ENCODE results near the gene IRS1.

The IRS1 gene

DNA sequence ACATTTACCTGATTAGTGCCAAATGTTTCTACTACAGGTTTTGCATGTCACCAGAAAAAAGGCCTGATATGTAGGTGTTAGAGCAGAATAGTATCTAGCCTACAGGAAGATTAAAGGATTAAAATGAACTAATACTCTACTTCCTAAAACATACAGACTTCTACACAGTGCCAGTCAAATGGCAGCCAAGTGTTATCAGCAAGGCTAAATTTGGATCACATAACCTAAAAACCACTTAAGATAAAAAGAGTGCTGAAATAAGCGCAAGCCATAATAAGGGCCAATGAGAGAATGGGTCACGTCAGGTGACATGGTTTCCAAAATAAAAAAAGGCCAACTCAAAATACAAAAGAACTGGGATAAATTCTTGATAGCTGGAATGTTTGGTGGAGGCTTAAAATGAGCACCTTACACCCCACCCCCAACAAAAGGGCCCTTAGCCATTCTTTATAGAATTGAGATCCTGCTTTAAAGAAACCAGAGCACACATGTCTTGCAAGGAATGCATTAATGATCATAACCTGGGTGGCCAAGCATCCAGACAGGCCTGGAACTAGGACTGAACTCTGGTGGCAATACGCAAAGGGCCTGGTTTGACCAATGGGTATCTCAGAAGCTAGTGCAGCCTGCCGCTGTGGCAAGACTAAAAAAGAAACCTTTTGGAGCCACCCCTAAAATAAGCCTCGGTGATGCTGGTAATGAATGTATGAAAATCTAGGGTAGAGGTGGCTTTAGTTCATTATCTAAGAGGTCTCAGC, 32.4 kb downstream of the IRS1 start:
- Histone ChIP-seq H3K9me3 (ENCODE audit: control insufficient read depth in 1 of 2, low read length in 2 of 2) (no peaks in the 10 kb centered on the region), H3K27ac (ENCODE audit: low read length) (no peak overlapping the region), H3K4me1 (ENCODE audit: control insufficient read depth in 1 of 2, insufficient read depth in 2 of 2, low read length in 2 of 2) (peaks cover 5 to 15% of the 10 kb centered on the region in 2 donors), H3K4me3 (ENCODE audit: low read depth in 1 of 2, low read length in 2 of 2) (no peak overlapping the region), H3K27me3 (ENCODE audit: low read depth, low read length) (no peaks in the 10 kb centered on the region), H3K36me3 (ENCODE audit: control insufficient read depth in 1 of 2, insufficient read depth in 2 of 2, low read length in 2 of 2) (no peaks in the 10 kb centered on the region)

DNA sequence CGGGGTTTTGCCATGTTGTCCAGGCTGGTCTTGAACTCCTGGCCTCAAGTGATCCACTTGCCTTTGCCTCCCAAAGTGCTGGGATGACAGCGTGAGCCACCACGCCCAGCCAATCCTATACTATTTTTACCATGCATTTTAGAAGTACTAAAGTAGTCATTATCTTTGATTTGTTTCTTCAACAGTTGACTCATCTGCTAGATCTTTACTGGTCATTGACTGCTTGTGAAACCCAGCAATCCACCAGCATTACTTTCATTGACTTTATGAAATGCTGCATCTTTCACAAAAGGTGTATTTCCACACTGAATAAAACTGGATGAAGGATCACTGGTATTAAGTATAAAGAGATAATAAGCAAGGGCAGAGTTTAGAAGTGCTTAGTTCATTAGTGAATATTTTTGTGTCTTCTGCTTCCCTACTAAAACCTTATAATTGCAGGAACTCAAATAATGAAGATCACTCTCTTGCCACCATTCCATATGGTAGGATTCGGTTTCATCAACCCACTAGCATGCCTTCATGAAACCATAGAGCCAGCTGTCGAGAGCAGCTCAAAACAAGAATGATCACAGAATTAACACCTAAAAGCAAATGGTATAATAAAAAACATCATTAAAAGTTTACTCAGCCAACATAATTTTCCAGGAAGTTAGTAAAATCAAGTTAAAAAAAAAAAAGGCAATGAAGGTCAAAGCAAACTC, 33.1 kb downstream of the IRS1 start:
- Histone ChIP-seq H3K4me1 (ENCODE audit: control insufficient read depth in 1 of 2, insufficient read depth in 2 of 2, low read length in 2 of 2) (peaks cover 0 to 9% of the 10 kb centered on the region in 2 donors), H3K27me3 (ENCODE audit: low read depth, low read length) (no peaks in the 10 kb centered on the region), H3K4me3 (ENCODE audit: low read depth in 1 of 2, low read length in 2 of 2) (no peak overlapping the region), H3K9me3 (ENCODE audit: control insufficient read depth in 1 of 2, low read length in 2 of 2) (no peaks in the 10 kb centered on the region), H3K27ac (ENCODE audit: low read length) (no peak overlapping the region), H3K36me3 (ENCODE audit: control insufficient read depth in 1 of 2, insufficient read depth in 2 of 2, low read length in 2 of 2) (no peaks in the 10 kb centered on the region)

- H3K27ac ChIP-seq (ENCODE audit: low read length): peak overlapping the region; percentile 12
- no peaks in the 10 kb centered on the region for H3K9me3 ChIP-seq (ENCODE audit: control insufficient read depth in 1 of 2, low read length in 2 of 2)
- H3K4me1 ChIP-seq (ENCODE audit: control insufficient read depth in 1 of 2, insufficient read depth in 2 of 2, low read length in 2 of 2): peaks cover 0 to 27% of the 10 kb centered on the region in 2 donors
- H3K4me3 ChIP-seq (ENCODE audit: low read depth in 1 of 2, low read length in 2 of 2): no peak overlapping the region
- no peaks in the 10 kb centered on the region for H3K36me3 ChIP-seq (ENCODE audit: control insufficient read depth in 1 of 2, insufficient read depth in 2 of 2, low read length in 2 of 2)
- no peaks in the 10 kb centered on the region for H3K27me3 ChIP-seq (ENCODE audit: low read depth, low read length)
Observed at GRCh38 chr2:226763320-226763719, 36.3 kb downstream of the IRS1 start.

GRCh38 chr2:226761195-226761583, 38.4 kb downstream of the IRS1 start:
- H3K9me3 ChIP-seq (ENCODE audit: control insufficient read depth in 1 of 2, low read length in 2 of 2): no peaks in the 10 kb centered on the region
- no peaks in the 10 kb centered on the region for H3K36me3 ChIP-seq (ENCODE audit: control insufficient read depth in 1 of 2, insufficient read depth in 2 of 2, low read length in 2 of 2)
- no peaks in the 10 kb centered on the region for H3K27me3 ChIP-seq (ENCODE audit: low read depth, low read length)
- H3K4me3 ChIP-seq (ENCODE audit: low read depth in 1 of 2, low read length in 2 of 2): no peak overlapping the region
- H3K27ac ChIP-seq (ENCODE audit: low read length): no peak overlapping the region
- H3K4me1 ChIP-seq (ENCODE audit: control insufficient read depth in 1 of 2, insufficient read depth in 2 of 2, low read length in 2 of 2): peaks cover 0 to 23% of the 10 kb centered on the region in 2 donors

- Histone ChIP-seq H3K4me1 (ENCODE audit: control insufficient read depth in 1 of 2, insufficient read depth in 2 of 2, low read length in 2 of 2) (peaks cover 0 to 24% of the 10 kb centered on the region in 2 donors), H3K4me3 (ENCODE audit: low read depth in 1 of 2, low read length in 2 of 2) (no peak overlapping the region), H3K9me3 (ENCODE audit: control insufficient read depth in 1 of 2, low read length in 2 of 2) (no peaks in the 10 kb centered on the region), H3K27ac (ENCODE audit: low read length) (no peak overlapping the region), H3K27me3 (ENCODE audit: low read depth, low read length) (no peaks in the 10 kb centered on the region), H3K36me3 (ENCODE audit: control insufficient read depth in 1 of 2, insufficient read depth in 2 of 2, low read length in 2 of 2) (no peaks in the 10 kb centered on the region)
Observed at GRCh38 chr2:226760412-226761194, 39.0 kb downstream of the IRS1 start.

GRCh38 chr2:226759768-226760167, 39.9 kb downstream of the IRS1 start:
- Histone ChIP-seq H3K36me3 (ENCODE audit: control insufficient read depth in 1 of 2, insufficient read depth in 2 of 2, low read length in 2 of 2) (no peaks in the 10 kb centered on the region), H3K27ac (ENCODE audit: low read length) (no peak overlapping the region), H3K27me3 (ENCODE audit: low read depth, low read length) (no peaks in the 10 kb centered on the region), H3K4me1 (ENCODE audit: control insufficient read depth in 1 of 2, insufficient read depth in 2 of 2, low read length in 2 of 2) (peaks cover 0 to 27% of the 10 kb centered on the region in 2 donors), H3K4me3 (ENCODE audit: low read depth in 1 of 2, low read length in 2 of 2) (no peak overlapping the region), H3K9me3 (ENCODE audit: control insufficient read depth in 1 of 2, low read length in 2 of 2) (no peaks in the 10 kb centered on the region)

GRCh38 chr2:226758921-226759640, 40.5 kb downstream of the IRS1 start:
- H3K4me3 ChIP-seq (ENCODE audit: low read depth in 1 of 2, low read length in 2 of 2): no peak overlapping the region
- peak overlapping the region; percentile 58 for H3K27ac ChIP-seq (ENCODE audit: low read length)
- peaks cover 0 to 27% of the 10 kb centered on the region in 2 donors for H3K4me1 ChIP-seq (ENCODE audit: control insufficient read depth in 1 of 2, insufficient read depth in 2 of 2, low read length in 2 of 2)
- no peaks in the 10 kb centered on the region for H3K27me3 ChIP-seq (ENCODE audit: low read depth, low read length)
- H3K9me3 ChIP-seq (ENCODE audit: control insufficient read depth in 1 of 2, low read length in 2 of 2): no peaks in the 10 kb centered on the region
- H3K36me3 ChIP-seq (ENCODE audit: control insufficient read depth in 1 of 2, insufficient read depth in 2 of 2, low read length in 2 of 2): no peaks in the 10 kb centered on the region

GRCh38 chr2:226756131-226756530, 43.5 kb downstream of the IRS1 start:
- peaks cover 0 to 27% of the 10 kb centered on the region in 2 donors for H3K4me1 ChIP-seq (ENCODE audit: control insufficient read depth in 1 of 2, insufficient read depth in 2 of 2, low read length in 2 of 2)
- no peaks in the 10 kb centered on the region for H3K27me3 ChIP-seq (ENCODE audit: low read depth, low read length)
- no peaks in the 10 kb centered on the region for H3K9me3 ChIP-seq (ENCODE audit: control insufficient read depth in 1 of 2, low read length in 2 of 2)
- H3K4me3 ChIP-seq (ENCODE audit: low read depth in 1 of 2, low read length in 2 of 2): no peak overlapping the region
- no peaks in the 10 kb centered on the region for H3K36me3 ChIP-seq (ENCODE audit: control insufficient read depth in 1 of 2, insufficient read depth in 2 of 2, low read length in 2 of 2)
- H3K27ac ChIP-seq (ENCODE audit: low read length): peak overlapping the region; percentile 32

- Histone ChIP-seq H3K4me1 (ENCODE audit: control insufficient read depth in 1 of 2, insufficient read depth in 2 of 2, low read length in 2 of 2) (peaks cover 0 to 22% of the 10 kb centered on the region in 2 donors), H3K9me3 (ENCODE audit: control insufficient read depth in 1 of 2, low read length in 2 of 2) (no peaks in the 10 kb centered on the region), H3K27me3 (ENCODE audit: low read depth, low read length) (no peaks in the 10 kb centered on the region), H3K4me3 (ENCODE audit: low read depth in 1 of 2, low read length in 2 of 2) (no peak overlapping the region), H3K36me3 (ENCODE audit: control insufficient read depth in 1 of 2, insufficient read depth in 2 of 2, low read length in 2 of 2) (no peaks in the 10 kb centered on the region), H3K27ac (ENCODE audit: low read length) (peak overlapping the region; percentile 32)
Observed at GRCh38 chr2:226755631-226756030, 44.0 kb downstream of the IRS1 start.

DNA sequence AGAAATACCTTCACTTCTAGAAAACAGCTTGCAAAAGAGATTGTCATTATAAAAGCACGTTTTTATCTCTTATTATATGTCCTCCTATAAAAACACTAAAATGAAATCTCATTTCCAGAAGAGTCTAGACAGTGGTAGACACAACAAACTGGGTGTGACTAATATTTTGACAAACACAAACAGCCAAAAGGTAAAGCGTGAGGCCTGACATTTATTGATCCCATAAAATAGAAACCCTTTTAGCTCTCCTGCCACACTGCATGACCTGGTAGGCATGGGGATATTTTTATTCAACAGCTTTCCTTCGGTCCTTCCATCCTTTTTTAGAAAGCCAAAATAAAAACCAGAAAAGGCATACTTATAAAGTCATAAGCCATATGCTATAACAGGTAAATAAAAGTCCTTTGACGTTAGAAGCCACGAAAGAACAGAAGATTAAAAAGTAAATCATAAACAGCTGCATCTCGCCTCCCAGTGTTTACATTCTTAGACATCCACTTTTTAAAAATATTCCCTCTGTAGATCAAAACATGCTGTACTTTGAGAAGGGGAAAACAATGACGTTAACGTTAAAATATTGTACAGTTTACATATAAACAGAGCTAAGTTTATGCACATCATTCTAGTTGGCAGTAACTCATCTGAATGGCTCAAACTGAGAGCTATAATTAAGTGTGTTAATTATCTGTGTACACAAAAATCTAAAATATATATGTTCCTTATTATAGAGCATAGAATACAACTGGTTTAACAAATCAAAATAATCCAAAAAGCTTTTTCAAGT, 44.6 kb downstream of the IRS1 start:
- Histone ChIP-seq H3K4me3 (ENCODE audit: low read depth in 1 of 2, low read length in 2 of 2) (no peak overlapping the region), H3K4me1 (ENCODE audit: control insufficient read depth in 1 of 2, insufficient read depth in 2 of 2, low read length in 2 of 2) (peaks cover 0 to 16% of the 10 kb centered on the region in 2 donors), H3K27me3 (ENCODE audit: low read depth, low read length) (no peaks in the 10 kb centered on the region), H3K36me3 (ENCODE audit: control insufficient read depth in 1 of 2, insufficient read depth in 2 of 2, low read length in 2 of 2) (no peaks in the 10 kb centered on the region), H3K9me3 (ENCODE audit: control insufficient read depth in 1 of 2, low read length in 2 of 2) (no peaks in the 10 kb centered on the region), H3K27ac (ENCODE audit: low read length) (peak overlapping the region; percentile 32)

All from muscle layer of duodenum (tissue), 2 donors.